HG03354 (cell line): ENCODE measurements around the gene PBXIP1.

Source experiments
- ATAC-seq: cut with Tn5 transposase; IDR thresholded peaks from one replicate; pipeline ENCODE4 v1.9.1; 2021; ENCODE audit warnings: mild to moderate bottlenecking; ENCODE audit not compliant: unreplicated experiment, poor library complexity, severe bottlenecking

PBXIP1 gene

DNA sequence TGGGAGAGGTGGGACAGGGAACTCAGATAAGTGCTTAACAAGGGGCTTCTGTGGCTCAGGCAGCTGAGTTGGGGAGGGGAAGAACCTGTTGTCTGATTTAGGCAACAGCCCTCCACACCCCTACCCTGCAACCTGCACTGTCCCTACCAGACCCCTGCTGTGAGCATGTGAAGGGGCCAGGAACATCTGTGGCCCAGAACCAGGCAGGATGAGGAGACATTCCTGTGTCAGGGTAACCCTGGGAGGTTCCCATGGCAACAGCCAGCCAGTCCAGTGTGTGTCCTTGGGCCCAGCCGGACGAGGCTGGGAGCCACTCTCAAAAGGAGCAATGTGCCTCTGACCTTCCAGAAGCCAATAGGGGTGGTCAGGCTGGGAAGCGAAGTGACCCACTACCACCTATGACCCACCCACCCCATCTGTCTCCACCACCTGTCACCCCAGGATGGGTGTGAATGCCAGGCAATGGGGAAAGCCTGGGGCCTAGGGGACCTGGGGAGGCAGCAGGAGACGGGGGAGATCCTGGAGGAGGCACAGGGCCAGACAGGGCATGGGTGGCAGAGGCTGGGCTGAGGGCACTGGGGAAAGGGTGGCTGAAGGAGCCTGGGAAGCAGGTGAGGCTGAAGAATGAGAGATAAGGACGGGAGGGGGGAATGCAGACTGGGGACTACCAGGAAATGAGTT lies 14.4 kb downstream of the PBXIP1 start:
- ATAC-seq, result no peak

DNA sequence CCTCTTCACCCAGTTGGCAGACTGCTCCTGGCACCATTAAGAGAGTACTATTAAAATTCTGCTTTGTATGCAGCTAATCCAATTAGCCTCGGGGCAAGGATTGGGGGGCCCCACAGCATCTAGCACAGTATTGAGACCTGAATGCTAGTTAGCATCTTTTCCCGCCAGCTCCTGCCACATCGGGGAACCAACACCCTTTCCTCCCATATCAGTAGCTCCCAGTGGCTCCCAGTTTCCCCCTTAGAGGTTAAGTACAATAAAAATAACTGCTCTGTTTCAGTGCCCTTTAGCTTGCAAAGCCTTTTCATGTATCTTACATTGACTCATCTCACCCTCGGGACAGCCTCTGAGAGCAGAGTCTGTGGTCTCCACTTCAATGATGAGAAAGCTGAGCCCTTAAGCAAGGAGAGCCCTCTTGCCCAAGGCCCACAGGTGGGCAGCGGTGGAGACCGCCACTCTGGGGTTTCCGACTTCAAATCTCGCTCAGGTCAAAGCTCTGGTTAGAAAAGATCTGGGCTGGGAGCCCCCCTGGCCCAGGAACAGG lies 15.2 kb downstream of the PBXIP1 start:
- no peak for ATAC-seq

DNA sequence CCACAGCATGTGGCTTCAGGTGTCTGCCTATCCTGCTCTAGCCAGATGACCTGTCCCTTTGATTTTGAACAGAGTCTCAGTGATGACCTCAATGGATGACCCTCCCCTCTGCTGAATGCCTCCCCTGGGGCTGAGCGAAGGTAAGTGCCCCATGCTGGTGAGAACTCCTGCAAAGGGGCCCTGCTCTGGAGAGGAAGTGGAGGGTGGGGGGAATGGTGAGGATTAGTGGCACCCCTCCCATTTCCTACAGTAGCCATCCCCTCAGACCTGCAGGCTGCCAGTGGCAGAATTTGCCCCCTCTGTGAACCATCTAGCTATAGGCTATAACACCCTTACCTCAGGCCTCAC lies 15.7 kb downstream of the PBXIP1 start:
- no peak for ATAC-seq

DNA sequence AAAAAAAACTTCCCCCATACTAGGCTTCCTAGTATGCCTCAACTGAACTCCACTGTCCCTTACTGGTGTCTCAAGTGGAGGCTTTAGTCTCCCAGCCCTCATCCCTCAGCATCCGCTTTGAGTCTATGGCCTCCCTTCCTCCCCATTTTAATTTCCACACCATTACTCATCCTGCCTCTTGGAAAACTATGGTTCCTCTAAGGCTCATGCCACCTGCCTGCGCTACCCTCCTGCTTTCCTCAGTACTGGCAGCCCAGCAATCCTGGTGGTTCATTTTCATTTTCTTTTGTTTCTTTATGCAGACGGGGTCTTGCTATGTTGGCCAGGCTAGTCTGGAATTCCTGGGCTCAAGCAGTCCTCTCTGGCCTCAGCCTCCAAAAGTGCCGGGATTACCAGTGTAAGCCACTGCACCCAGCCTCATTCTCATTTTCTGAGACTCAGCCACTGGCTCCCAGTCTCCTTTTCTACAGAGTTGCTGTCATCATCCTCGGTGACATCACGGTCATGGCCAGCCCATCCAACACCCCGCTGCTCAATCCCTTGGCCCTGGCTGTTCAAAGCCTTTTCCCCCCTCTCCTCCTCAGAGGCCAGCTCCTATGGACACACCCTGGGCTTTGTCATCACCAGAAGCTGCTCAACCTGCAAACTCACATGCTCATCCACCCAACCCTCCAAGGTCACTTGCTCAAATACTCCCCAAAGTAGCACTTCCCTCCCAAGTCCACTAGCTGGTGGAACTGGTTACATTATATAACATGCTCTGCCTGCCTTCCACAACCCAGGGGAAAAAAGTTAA lies 17.1 kb downstream of the PBXIP1 start:
- ATAC-seq, result no peak

DNA sequence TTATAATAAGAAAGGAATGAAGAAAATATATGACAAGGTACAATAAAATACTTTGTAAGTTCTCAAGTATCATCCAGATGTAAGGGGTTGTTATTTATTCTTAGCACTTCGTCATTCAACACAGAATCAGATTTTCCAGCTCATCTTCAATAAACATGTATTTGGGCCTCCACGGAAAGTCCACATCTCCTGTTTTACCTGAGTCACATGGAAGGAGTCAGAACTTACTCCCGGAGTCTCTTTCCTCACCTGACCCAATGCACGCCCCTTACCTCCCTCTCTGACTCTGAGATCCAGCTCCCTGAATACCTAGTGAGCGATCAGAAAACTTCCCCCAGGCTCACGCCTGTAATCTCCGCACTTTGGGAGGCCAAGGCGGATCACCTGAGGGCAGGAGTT lies 17.9 kb downstream of the PBXIP1 start:
- no peak for ATAC-seq

DNA sequence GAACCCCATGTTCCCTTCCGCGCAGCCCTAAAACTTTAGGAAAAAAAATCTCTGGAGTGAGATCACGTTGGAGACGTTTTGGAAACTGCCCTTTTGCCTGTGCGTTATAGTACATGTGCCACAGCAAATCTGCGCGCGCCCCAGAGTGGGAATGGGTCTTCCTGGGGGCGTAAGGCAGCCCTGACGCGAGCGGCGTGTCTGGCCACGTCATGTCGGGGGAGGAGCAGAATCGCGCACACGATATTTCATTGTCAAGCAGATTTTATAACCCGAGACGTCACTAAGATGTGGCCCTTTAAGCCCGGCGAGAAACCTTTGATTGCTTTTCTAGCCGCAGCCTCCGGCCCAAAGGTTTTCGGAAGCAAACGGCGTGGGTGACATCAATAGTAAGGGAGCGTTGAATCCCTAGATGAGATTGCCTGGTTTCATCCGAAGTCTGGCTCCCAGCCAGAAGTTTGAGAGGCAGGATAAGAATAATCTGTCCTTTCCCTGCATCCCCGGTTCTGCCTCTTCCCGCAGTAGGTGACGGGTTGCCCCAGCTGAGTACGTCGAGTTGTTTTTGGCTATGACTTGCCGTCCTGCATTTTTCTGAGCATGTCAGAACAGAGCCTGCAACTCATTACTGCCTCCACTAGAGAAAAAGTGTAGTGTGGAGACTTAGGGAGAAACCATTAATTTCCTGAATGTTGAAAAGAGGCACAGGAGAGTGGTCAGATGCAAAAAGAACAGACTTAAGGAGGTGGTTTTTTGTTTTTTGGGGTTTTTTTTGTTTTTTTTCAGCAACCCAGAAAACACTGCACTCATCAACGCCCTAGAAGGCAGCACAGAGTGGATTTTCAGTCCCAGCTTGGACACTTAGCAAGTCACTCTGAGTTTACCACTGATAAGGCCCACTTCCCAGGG lies 18.6 kb downstream of the PBXIP1 start:
- ATAC-seq, result peak; percentile 62

DNA sequence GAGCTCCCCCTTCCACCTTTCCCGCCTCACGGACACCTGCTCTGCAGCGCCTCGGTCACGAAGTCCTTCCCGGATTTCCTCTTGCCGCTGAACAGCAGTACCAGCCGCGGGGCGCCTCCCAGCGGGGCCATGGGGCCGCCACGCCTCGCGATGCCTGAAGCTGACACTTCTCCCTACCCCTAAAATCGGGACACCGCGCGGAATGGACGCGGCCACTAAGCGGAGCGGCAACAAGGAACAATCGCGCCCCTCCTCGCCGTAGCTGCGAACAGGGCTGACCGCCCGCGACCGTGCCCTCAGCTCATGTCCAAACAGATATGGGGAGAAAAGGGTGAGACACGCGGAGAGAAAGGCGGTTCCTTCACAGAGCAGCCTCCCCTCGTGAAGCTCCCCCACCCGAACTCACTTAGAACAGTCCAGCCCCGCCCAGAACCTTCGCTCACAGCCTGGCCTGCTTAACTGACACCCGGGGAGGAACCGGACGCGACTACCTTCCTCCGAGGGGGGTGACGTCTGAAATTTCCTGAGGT lies 19.3 kb downstream of the PBXIP1 start, which contains the start of gene PMVK:
PMVK (minus strand) TSS at position 165 of the 530 bp plus-strand sequence; CDS start at position 131, 34 bp downstream.
- ATAC-seq, result peak; percentile 75

DNA sequence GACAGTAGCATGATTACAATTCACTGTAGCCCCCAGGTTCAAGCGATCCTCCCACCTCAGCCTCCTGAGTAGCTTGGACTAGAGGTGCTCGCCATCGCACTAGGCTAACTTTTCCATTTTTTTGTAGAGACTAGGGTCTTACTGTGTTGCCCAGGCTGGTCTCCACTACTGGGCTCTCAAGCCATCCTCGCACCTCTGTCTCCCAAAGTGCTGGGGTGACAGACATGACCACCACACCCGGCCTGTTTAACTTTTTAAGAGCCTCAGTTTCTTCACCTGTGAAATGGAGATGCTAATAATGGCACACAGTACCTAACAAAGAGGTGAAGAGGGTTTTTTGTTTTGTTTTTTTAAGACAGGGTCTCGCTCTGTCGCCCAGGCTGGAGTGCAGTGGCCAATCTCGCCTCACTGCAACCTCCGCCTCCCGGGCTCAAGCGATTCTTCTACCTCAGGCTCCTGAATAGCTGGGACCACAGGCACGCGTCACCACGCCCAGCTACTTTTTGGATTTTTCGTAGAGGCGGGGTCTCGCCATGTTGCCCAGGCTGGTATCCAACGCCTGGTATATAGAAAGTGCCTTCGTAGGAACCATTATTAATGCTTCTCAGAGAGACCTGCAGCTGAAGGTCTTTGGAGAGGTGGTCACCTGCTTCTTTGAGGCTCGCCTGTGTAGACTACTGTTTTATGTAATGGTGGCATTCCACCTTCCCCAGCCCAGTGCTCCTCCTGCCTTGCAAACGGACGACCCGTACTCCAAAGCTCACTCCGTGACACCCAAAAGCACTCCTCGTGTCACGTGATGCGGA lies 19.9 kb downstream of the PBXIP1 start:
- ATAC-seq, result no peak

DNA sequence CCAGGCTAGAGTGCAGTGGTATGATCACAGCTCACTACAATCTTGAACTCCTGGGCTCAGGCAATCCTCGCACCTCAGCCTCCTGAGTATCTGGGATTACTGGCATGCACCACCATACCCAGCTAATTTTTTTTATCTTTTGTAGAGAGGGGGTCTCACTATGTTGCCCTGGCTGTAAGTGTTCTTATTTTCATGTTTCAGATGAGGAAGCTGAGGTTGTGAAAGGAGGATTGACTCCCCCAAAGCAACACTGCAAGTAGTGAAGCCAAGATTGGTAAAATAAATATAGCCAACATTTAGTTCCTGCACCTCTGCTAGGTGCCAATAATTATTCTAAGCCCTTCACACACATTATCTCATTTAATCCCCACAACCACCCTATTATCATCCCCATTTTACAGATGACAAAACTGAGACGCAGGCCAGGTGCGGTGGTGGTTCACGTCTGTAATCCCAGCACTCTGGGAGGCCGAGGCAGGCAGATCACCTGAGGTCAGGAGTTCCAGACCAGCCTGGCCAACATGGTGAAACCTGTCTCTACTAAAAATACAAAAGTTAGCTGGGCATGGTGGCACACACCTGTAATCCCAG lies 21.4 kb downstream of the PBXIP1 start:
- no peak for ATAC-seq

DNA sequence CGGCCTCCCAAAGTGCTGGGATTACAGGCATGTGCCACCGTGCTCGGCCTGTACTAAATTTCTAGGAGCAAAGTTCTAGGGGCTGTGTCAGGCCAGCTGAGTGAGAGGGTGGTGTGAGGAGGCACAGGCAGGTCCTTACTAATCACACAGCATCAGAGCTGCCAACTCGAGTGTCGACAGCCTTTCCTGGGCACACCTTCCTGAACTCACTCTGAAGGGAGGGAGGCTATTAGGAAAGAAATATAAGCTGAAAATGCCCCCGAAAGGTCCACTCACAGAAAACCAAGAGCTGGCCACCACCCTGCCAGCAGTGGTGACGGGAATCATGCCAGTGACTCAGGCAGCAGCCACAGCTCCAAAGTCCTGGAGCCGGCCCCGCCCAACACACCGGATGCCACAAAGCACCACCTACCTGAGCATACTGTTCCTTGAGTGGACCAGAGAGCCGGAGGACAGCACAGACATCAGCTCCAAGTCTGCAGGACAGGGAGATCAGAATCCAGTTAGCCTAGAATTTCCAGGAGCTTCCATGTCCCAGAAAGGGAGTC lies 23.9 kb downstream of the PBXIP1 start:
- ATAC-seq, result no peak

DNA sequence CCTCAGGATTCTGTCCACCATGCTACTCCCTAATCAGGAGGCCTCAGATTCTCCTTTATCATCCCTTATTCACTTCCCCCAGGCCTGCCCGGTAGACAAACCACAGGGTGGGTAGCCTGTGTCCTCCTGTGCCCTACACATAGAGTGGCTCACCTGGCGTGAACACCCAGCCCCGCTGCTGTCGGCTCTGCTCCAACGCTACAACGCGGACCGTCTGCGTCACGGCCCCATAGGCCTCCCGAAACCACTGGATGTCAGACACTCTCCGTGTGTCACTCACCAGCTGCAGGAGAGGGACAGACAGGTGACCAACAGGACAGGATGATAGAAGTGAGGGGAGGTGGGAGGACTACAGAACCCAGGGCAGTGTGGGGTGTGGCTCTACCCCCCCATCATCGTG lies 29.7 kb downstream of the PBXIP1 start:
- ATAC-seq, result no peak

DNA sequence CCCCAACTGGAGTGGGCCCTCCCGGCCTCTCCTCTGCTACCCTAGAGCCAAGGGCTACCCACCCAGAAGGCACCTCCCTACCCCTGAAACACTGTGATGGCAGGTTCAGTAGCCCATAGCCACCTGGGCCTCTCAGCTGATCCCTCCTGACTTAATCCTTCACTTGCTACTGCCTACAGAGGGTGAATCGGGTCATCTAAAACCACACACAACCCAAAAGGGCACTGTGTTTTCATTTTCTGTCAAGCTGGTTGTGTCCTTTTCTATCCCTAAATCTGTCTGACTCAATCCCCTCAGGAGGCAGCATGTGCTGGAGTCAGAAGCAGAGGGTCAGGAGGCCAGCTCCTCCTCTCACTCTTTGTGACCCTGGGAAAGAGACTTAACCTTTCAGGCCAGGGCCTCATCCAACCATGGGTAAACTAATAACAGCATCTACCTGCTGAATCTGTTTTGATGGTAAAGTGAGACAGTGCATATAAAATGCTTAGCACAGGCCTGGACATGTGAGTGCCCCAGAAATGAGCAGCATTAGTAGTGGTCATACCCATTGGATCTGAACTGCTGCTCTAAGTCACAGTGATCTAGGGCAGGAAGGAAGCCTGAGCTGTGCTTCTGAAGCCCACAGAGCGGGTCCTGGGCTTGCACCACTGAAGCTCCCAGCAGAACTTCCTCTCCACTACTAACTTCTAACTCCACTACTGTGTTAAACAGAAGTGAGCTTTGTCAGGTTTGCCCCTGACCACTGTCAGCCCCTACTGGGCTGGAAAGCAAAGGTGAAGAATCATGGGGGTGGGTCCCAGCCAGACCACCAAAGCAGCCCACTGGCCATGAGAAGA lies 30.3 kb downstream of the PBXIP1 start:
- no peak for ATAC-seq

DNA sequence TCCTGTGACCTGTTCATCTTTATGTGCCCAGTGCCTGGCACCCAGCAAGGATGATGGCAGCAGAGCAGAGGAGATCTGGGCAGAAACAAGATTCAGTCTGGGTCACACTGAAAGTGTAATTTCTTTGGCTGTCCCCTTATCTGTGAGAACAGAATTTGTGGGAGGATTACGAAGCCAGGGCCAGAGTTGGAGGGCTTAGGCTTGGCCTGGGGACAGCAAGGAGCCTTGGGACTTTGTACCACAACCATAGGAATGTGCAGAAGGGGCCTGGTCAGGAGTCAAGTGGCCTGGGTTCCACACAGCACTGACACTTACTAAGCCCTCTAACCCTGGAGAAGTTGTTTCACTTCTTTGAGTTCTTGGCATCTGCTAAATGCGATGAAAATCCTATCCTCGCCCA lies 32.2 kb downstream of the PBXIP1 start:
- no peak for ATAC-seq

DNA sequence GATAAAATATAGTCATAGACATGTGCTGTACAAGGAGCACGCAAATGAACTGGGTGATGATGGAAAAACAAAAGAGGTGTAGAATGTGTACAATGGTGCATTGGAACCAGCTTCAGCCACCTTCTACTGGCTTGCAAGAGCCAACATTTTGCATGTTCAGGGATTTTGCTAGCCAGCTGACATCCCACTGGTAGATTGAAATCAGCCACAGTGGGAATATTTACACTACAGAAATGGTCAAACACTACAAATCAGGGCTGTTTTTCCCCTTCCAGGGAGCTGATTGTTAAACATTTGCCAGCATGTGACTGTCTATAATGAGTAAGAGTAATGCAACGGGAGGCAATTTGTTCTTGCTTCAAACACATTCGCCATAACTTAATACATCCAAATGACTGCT lies 42.6 kb downstream of the PBXIP1 start:
- no peak for ATAC-seq

DNA sequence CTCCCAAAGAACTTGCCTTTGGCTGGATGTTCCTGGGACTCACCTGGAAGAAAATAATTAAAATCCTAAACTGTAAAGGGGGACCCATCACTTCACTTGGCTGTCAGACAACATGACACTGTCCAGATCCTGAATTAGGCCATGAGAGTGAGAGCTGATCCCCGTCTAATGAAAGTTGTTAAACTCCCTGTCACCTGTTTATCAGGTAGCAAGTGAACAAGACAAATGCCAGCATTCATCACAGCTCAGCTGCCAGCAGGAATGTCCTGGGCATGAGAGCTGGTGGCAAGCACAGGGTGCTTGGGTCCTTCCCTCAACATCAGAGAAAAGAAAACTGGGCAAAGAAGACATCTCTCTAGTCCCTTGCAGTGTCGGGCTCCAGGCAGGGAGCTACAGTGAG lies 43.1 kb downstream of the PBXIP1 start:
- ATAC-seq, result no peak

DNA sequence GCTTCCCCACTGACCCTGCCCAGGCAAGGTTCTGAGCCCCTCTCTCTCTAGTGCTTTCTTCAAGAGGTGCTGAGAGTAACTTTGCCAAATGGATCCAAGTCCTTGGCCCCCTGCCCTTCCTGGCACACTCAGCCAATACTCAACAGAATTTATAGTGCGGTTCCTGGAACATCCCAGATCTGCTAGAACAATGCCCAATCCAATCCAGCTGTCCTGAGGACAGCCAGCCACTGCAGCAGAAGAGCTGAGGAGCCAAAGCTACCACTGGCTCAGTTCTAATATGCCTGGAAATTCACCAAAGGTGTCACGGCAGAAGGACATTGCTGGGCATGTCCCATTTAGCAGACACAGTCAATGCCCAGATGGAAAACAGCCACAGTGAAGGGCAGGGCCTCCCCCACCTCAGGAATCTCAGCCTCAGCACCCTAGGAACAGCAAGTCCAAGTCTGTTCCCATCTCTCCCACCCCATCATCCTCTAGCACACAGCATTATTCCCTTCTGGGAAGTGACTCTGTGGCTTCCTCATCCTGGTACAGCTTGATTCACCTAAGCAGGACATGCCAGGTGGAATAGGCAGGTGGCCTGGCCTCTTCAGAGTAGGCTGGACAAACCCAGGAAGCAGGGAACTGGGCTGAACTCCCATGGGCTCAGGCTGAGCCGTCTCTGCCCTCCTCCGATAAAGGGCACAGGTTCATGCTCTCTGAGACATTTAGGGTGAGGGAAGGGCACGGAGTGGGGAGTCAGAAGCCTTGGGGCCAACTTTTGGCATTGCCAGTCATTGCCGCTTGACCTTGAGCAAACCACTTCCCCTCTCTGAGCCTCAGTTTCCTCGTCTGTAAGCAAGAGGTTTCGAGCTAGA lies 44.0 kb downstream of the PBXIP1 start:
- ATAC-seq, result no peak

DNA sequence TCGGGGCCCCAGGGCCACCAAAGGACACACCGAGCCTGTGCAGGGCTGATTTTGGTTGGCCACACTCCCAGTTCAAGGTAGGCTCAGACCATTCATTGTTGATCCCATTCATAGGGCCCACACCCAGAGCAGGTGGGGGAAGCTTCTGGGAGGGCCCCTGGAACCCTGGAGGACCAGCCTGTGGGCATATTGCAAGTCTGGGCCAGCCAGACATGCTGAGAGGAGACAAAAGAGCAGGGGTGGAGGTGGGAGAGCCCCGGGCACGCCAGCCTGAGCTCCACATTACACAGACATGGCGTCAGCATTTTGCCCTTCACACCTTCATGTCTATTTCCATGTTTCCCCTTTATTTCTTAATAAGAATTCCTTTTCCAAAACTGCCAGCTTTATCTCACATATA lies 45.0 kb downstream of the PBXIP1 start:
- ATAC-seq, result no peak
